Epidermal melanocyte (primary cell): ENCODE measurements around the gene MEDAG.

Source experiments
- DNase-seq: peaks from one replicate; pipeline ENCODE4 v3.0.0; 2011; ENCODE audit warnings: low spot score; ENCODE audit not compliant: insufficient read length

The MEDAG gene

GRCh38 chr13:30943881-30944280 lies 37.8 kb downstream of the MEDAG start:
- no peak for DNase-seq

- no peak for DNase-seq
These were observed 51.3 kb downstream of the MEDAG start for GRCh38 chr13:30957258-30957943.

GRCh38 chr13:30959678-30960077 lies 53.6 kb downstream of the MEDAG start:
- no peak for DNase-seq

GRCh38 chr13:30963791-30964190 lies 57.7 kb downstream of the MEDAG start:
- no peak for DNase-seq

- DNase-seq = no peak
These were observed 59.3 kb downstream of the MEDAG start for GRCh38 chr13:30965380-30965779.

- DNase-seq = no peak
These were observed 60.0 kb downstream of the MEDAG start for GRCh38 chr13:30966101-30966500.

GRCh38 chr13:30968846-30969245 lies 62.8 kb downstream of the MEDAG start:
- DNase-seq = peak; percentile 37

- DNase-seq = no peak
These were observed 65.5 kb downstream of the MEDAG start for GRCh38 chr13:30971575-30971974.

GRCh38 chr13:30972888-30973377 lies 66.9 kb downstream of the MEDAG start:
- DNase-seq = no peak

- no peak for DNase-seq
These were observed 68.3 kb downstream of the MEDAG start for GRCh38 chr13:30974350-30974749.
